ENCODE data around the gene C3AR1. TPM values are rescaled to one million over a fixed set of nuclear protein-coding genes. Genes with fewer than 3 reads are reported as not detected.
"Not testable (repeated sequence)": the region's sequence is repeated elsewhere in the genome, so short reads cannot be mapped to it uniquely, and the experiment has no call there.

C3AR1 gene
- polyA plus RNA-seq, 1 donor: 6.1 TPM

DNA sequence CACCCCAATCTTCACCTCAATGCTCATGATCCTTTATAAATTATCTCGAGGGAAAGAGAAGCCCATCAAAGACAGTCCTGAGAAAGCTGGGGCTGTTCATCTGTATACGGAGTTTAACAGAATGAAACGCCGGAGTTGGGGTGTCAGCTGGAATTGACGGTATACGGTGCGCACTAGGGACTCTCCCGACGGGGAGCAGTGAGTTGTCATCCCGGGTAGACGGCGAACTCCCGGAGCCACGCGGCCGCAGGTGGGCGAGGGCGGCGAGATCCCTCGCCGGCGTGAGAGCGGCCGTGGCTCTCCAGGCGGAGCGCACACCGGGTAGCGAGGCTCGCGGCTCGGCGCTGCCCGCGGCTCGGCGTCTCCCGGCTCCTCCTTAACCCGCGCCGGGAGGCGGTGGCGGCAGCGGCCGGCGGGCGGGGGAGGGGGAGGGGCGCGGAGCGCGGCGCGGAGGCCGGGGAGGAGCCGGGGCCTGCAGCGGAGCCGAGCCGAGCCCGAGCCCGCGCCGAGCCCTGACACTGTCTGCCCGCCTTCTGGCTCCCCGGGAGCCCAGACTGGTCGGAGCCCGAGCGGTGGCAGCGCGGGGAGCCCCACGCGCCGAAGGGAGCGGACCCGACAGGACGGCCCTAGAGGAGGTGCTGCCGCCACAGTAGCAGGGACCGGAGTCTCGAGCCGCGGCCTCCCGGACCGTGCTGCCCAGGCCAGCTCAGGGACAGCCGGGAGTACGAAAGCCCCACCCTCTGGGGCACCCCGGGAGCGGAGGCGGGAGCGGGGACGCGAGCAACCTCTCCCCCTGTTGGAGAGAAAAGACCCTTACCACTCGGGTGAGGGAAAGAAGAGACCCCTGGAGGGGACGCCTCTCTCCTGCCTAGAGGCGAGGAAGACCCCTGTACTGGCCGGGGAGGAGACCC is 33.7 kb downstream of the C3AR1 start, which contains the start of gene FOXJ2:
FOXJ2 (plus strand) TSS at position 475 of the 911 bp plus-strand sequence. CDS start 7,117 bp downstream, outside the sequence.
- H3K27me3 ChIP-seq (ENCODE audit: control insufficient read depth, insufficient read depth, low read length): no peaks in the 10 kb centered on the region
- peak within 1 kb of the TSS; percentile 94 for H3K4me3 ChIP-seq (ENCODE audit: low read length)
- WGBS (ENCODE audit: insufficient coverage, low lambda C conversion rate): no CpG with 5 or more reads among the region's 93 CpGs
- peak within 1 kb of the TSS; percentile 82 for H3K27ac ChIP-seq (ENCODE audit: low read length)
- DNase-seq: peak; percentile 71 to 91
- no peaks in the 10 kb centered on the region for H3K9me3 ChIP-seq (ENCODE audit: control insufficient read depth, low read depth, low read length)
- H3K36me3 ChIP-seq (ENCODE audit: control insufficient read depth, insufficient read depth, low read length): peaks cover 8% of the 10 kb centered on the region
- H3K4me1 ChIP-seq (ENCODE audit: control insufficient read depth, insufficient read depth, low read length): peaks cover 24% of the 10 kb centered on the region

DNA sequence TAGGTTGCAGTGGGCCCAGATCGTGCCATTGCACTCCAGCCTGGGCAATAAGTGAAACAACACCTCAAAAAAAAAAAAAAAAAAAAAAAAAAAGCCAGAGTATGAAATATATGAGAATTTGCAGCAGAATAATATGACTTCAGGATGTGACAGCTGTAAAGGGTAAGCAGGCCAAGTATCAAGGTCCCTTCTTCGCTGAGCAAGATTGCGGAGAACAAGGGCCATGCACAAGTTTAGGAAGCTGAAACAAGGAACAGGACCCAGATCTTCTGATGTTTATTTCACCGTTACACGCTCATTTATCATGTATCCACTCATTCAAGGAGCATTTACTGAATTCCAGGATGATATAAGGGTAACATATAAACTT is 34.3 kb downstream of the C3AR1 start:
- WGBS (ENCODE audit: insufficient coverage, low lambda C conversion rate): no CpG with 5 or more reads among the region's 5 CpGs
- no peaks in the 10 kb centered on the region for H3K27me3 ChIP-seq (ENCODE audit: control insufficient read depth, insufficient read depth, low read length)
- H3K4me3 ChIP-seq (ENCODE audit: low read length): peak overlapping the region; percentile 50
- peaks cover 24% of the 10 kb centered on the region for H3K4me1 ChIP-seq (ENCODE audit: control insufficient read depth, insufficient read depth, low read length)
- no peaks in the 10 kb centered on the region for H3K9me3 ChIP-seq (ENCODE audit: control insufficient read depth, low read depth, low read length)
- peaks cover 6% of the 10 kb centered on the region for H3K36me3 ChIP-seq (ENCODE audit: control insufficient read depth, insufficient read depth, low read length)
- no peak for DNase-seq
- peak overlapping the region; percentile 25 for H3K27ac ChIP-seq (ENCODE audit: low read length)

DNA sequence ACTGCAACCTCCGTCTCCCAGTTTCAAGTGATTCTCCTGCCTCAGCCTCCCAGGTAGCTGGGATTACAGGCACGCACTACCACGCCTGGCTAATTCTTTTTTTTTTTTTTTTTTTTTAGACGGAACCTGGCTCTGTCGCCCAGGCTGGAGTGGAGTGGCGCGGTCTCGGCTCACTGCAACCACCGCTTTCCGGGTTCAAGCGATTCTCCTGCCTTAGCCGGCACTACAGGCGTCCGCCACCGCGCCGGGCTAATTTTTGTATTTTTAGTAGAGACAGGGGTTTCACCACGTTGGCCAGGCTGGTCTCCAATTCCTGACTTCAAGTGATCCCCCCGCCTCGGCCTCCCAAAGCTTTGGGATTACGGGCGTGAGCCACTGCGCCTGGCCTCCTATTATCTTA is 35.1 kb downstream of the C3AR1 start:
- WGBS (ENCODE audit: insufficient coverage, low lambda C conversion rate): no CpG with 5 or more reads among the region's 23 CpGs
- not testable (repeated sequence) for H3K27me3 ChIP-seq (ENCODE audit: control insufficient read depth, insufficient read depth, low read length); H3K9me3 ChIP-seq (ENCODE audit: control insufficient read depth, low read depth, low read length); H3K4me3 ChIP-seq (ENCODE audit: low read length); H3K36me3 ChIP-seq (ENCODE audit: control insufficient read depth, insufficient read depth, low read length); H3K27ac ChIP-seq (ENCODE audit: low read length); DNase-seq
- peaks cover 24% of the 10 kb centered on the region for H3K4me1 ChIP-seq (ENCODE audit: control insufficient read depth, insufficient read depth, low read length)

DNA sequence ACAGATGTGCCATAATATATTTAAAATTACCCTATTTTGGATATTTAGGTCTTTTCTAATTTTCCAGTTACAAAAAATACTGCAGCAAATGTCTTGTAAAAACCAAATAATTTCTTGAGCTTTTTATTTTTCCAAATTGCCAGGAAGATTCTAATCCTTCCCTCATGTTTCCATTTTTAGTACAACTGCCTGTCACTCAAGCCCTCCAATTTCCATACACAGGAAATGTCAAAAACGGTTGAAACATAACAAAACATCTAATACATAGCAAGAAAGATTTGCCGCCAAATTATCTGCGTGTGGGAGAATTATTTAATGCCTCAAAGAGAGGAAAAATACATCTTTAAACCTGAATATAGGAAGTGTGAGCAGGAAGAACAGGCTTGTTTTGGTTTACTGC is 36.0 kb downstream of the C3AR1 start:
- no CpG with 5 or more reads among the region's 3 CpGs for WGBS (ENCODE audit: insufficient coverage, low lambda C conversion rate)
- Histone ChIP-seq H3K9me3 (ENCODE audit: control insufficient read depth, low read depth, low read length) (no peaks in the 10 kb centered on the region), H3K36me3 (ENCODE audit: control insufficient read depth, insufficient read depth, low read length) (no peaks in the 10 kb centered on the region), H3K4me3 (ENCODE audit: low read length) (no peak overlapping the region), H3K4me1 (ENCODE audit: control insufficient read depth, insufficient read depth, low read length) (peaks cover 21% of the 10 kb centered on the region), H3K27ac (ENCODE audit: low read length) (no peak overlapping the region), H3K27me3 (ENCODE audit: control insufficient read depth, insufficient read depth, low read length) (no peaks in the 10 kb centered on the region)
- no peak for DNase-seq

DNA sequence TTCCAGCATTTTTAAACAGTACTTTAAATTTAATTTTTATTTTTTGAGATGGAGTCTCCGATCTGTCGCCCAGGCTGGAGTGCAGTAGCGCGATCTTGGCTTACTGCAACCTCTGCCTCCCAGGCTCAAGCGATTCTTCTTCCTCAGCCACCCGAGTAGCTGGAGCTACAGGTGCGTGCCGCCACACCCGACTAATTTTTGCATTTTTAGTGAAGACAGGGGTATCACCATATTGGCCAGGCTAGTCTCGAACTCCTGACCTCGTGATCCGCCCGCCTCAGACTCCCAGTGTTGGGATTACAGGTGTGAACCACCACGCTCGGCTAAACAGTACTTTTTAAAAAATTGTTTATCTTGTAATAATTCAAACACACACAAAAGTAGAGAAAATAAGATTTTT is 37.9 kb downstream of the C3AR1 start:
- no peaks in the 10 kb centered on the region for H3K36me3 ChIP-seq (ENCODE audit: control insufficient read depth, insufficient read depth, low read length)
- no CpG with 5 or more reads among the region's 15 CpGs for WGBS (ENCODE audit: insufficient coverage, low lambda C conversion rate)
- H3K9me3 ChIP-seq (ENCODE audit: control insufficient read depth, low read depth, low read length): no peaks in the 10 kb centered on the region
- H3K4me1 ChIP-seq (ENCODE audit: control insufficient read depth, insufficient read depth, low read length): peaks cover 3% of the 10 kb centered on the region
- H3K4me3 ChIP-seq (ENCODE audit: low read length): no peak overlapping the region
- H3K27me3 ChIP-seq (ENCODE audit: control insufficient read depth, insufficient read depth, low read length): no peaks in the 10 kb centered on the region
- DNase-seq: no peak
- no peak overlapping the region for H3K27ac ChIP-seq (ENCODE audit: low read length)

DNA sequence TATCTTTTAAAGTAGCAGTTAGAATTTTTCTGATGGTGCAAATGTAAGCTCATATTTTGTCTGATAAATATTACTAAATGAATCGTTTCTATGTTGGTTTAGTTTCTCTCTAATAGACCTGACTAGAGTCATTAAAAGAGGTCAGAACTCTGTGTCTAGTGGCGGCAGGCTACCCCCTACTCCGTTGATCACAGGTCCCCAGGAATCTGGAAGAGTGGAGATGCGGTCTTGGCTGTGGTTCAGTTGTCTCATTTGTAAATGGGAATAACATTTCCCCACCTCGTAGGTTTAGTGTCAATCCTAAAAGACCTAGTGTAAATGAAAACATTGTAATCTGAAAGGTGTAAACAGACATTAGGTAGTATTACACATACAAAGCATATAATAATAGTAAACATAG is 38.3 kb downstream of the C3AR1 start:
- Histone ChIP-seq H3K27ac (ENCODE audit: low read length) (no peak overlapping the region), H3K9me3 (ENCODE audit: control insufficient read depth, low read depth, low read length) (no peaks in the 10 kb centered on the region), H3K27me3 (ENCODE audit: control insufficient read depth, insufficient read depth, low read length) (no peaks in the 10 kb centered on the region), H3K4me3 (ENCODE audit: low read length) (no peak overlapping the region), H3K36me3 (ENCODE audit: control insufficient read depth, insufficient read depth, low read length) (no peaks in the 10 kb centered on the region), H3K4me1 (ENCODE audit: control insufficient read depth, insufficient read depth, low read length) (peaks cover 3% of the 10 kb centered on the region)
- DNase-seq: no peak
- 80% methylated on average over 1 of the region's 5 CpGs for WGBS (ENCODE audit: insufficient coverage, low lambda C conversion rate)

DNA sequence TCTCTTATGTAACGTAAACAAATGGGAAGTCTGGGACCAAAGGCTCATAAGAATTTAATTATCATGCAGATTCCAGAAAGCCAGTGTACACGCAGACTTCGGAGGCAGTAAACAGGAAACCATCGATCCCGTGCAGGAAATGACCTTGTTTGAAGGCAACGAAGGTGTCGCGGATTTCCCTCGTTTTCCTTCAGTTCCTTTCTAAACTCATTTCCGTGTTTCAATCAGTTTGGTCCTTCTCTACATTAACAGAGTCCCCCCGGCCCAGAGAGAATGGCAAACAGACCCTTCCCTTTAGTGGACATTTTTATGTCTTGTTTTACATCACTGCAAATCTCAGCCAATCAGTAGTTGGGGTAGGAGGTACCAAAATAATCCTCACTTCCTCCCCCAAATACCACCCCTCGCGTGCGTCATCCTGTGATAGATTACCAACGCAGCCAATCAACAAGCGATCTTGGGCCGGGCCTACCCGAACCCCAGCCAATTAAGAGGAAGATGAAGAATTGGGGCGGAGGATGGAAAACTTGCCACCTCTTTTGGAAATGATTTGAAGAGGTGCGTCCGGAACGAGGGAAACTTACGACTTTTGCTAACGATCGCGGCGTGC is 39.8 kb downstream of the C3AR1 start:
- 0% methylated on average over 2 of the region's 27 CpGs for WGBS (ENCODE audit: insufficient coverage, low lambda C conversion rate)
- H3K4me1 ChIP-seq (ENCODE audit: control insufficient read depth, insufficient read depth, low read length): no peaks in the 10 kb centered on the region
- H3K27me3 ChIP-seq (ENCODE audit: control insufficient read depth, insufficient read depth, low read length): no peaks in the 10 kb centered on the region
- H3K4me3 ChIP-seq (ENCODE audit: low read length): peak overlapping the region; percentile 86
- DNase-seq: peak; percentile 97 to 99
- H3K36me3 ChIP-seq (ENCODE audit: control insufficient read depth, insufficient read depth, low read length): no peaks in the 10 kb centered on the region
- H3K9me3 ChIP-seq (ENCODE audit: control insufficient read depth, low read depth, low read length): no peaks in the 10 kb centered on the region
- peak overlapping the region; percentile 99 for H3K27ac ChIP-seq (ENCODE audit: low read length)

DNA sequence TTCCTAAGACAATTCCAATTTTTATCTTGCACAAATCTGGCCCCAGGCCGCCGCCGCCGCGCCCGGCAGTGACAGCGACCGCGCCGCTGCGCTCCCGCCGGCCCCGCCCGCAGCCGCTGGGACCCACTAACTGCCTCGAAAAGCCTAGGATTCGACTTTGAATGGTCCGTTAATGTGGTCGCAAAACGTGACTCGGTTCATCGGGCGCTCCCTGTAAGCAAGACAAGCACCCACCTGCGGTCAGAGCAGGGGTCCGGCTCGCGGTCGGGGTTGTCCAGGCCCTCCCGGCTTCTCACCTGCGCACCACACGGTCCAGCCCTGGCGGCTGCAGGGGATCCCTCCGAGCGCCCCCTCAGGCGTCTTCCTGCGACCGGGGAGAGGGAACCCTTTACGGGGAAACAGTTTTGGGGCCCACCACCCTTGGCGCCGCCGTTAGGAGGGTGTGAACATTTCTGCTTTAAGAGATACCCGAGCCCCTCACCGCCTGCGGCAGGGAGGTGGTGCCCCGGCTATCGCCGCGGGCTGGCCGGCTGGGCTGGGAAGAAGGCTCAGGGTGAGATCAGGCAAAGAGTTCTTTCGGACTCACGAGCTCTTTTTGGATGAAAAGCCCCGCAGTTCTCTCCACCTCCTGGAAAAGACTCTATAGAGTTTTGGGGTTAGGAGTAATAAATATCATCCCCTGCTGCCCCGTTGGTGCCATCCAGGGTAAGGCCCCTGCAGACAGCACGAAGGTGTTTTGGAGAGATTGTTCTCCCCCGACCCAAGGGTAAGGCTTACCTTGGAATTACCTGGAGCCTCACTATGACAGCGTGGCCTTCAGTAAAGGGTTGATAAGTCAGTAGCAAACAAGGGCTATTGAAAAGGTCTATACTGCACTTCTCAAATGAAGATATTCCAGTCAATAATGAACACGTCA is 47.2 kb downstream of the C3AR1 start:
- Histone ChIP-seq H3K4me1 (ENCODE audit: control insufficient read depth, insufficient read depth, low read length) (peaks cover 2% of the 10 kb centered on the region), H3K27me3 (ENCODE audit: control insufficient read depth, insufficient read depth, low read length) (peaks cover 50% of the 10 kb centered on the region)

DNA sequence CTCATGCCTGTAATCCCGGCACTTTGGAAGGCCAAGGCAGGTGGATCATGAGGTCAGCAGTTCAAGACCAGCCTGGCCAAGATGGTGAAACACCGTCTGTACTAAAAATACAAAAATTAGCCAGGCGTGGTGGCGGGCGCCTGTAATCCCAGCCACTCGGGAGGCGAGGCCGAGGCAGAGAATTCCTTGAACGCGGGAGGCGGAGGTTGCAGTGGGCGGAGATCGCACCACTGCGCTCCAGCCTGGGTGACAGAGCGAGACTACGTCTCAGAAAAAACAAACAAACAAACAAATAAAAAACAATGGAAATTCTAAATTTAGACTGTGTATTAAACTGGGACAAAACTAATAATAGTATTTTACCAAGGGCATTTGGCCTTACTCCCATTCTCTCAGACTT is 47.9 kb downstream of the C3AR1 start:
- H3K9me3 ChIP-seq (ENCODE audit: control insufficient read depth, low read depth, low read length); H3K36me3 ChIP-seq (ENCODE audit: control insufficient read depth, insufficient read depth, low read length); H3K4me3 ChIP-seq (ENCODE audit: low read length); H3K4me1 ChIP-seq (ENCODE audit: control insufficient read depth, insufficient read depth, low read length); DNase-seq; H3K27ac ChIP-seq (ENCODE audit: low read length): not testable (repeated sequence)
- no CpG with 5 or more reads among the region's 16 CpGs for WGBS (ENCODE audit: insufficient coverage, low lambda C conversion rate)
- peaks cover 50% of the 10 kb centered on the region for H3K27me3 ChIP-seq (ENCODE audit: control insufficient read depth, insufficient read depth, low read length)

More for the DNA sequence above, 47.2 kb downstream of the C3AR1 start:
- WGBS (ENCODE audit: insufficient coverage, low lambda C conversion rate): 0% methylated on average over 6 of the region's 58 CpGs
- no peaks in the 10 kb centered on the region for H3K36me3 ChIP-seq (ENCODE audit: control insufficient read depth, insufficient read depth, low read length)
- no peaks in the 10 kb centered on the region for H3K9me3 ChIP-seq (ENCODE audit: control insufficient read depth, low read depth, low read length)
- H3K4me3 ChIP-seq (ENCODE audit: low read length): peak overlapping the region; percentile 26
- H3K27ac ChIP-seq (ENCODE audit: low read length): no peak overlapping the region
- DNase-seq: no peak

DNA sequence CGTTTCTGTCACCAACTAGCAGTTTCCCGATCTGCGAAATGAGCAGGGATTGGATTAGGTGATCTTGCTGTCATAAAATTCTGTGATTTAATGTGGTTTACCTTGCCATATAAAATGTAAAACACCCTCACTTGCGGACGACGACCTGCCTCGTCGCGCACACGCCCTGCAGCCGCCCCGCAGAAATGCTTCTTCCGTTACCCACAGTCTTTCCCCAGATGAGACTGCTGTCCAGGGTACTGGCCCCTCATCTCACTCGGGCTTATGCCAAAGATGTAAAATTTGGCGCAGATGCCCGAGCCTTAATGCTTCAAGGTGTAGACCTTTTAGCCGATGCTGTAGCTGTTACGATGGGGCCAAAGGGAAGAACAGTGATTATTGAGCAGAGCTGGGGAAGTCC is 51.3 kb downstream of the C3AR1 start:
- no peaks in the 10 kb centered on the region for H3K36me3 ChIP-seq (ENCODE audit: control insufficient read depth, insufficient read depth, low read length)
- WGBS (ENCODE audit: insufficient coverage, low lambda C conversion rate): no CpG with 5 or more reads among the region's 18 CpGs
- DNase-seq: no peak
- H3K27ac ChIP-seq (ENCODE audit: low read length): no peak overlapping the region
- no peak overlapping the region for H3K4me3 ChIP-seq (ENCODE audit: low read length)
- H3K9me3 ChIP-seq (ENCODE audit: control insufficient read depth, low read depth, low read length): no peaks in the 10 kb centered on the region
- H3K27me3 ChIP-seq (ENCODE audit: control insufficient read depth, insufficient read depth, low read length): peaks cover 43% of the 10 kb centered on the region
- peaks cover 2% of the 10 kb centered on the region for H3K4me1 ChIP-seq (ENCODE audit: control insufficient read depth, insufficient read depth, low read length)
